ENCODE measurements around the gene ZNF618.

ZNF618 gene

GRCh38 chr9:114006931-114007691 is 131.0 kb downstream of the ZNF618 start:
- H3K4me3 ChIP-seq (ENCODE audit: low read length), result no peak overlapping the region
- no peaks in the 10 kb centered on the region for H3F3A ChIP-seq (ENCODE audit: control insufficient read depth, insufficient read depth)
- no peaks in the 10 kb centered on the region for H3K36me3 ChIP-seq (ENCODE audit: control insufficient read depth, low read length)
- H3K9me2 ChIP-seq (replicated peaks; ENCODE audit: control insufficient read depth, low read length), result no peaks in the 10 kb centered on the region
- no peak for TF ChIP-seq EZH2phosphoT487 (IDR thresholded peaks at IDR 0.05; ENCODE audit: borderline replicate concordance, low read length)
- no peak for TF ChIP-seq CTCF (IDR thresholded peaks at IDR 0.05; ENCODE audit: low read depth, low read length, poor library complexity, severe bottlenecking)
- H4K20me1 ChIP-seq (ENCODE audit: control insufficient read depth, insufficient read depth, low read depth, low read length), result no peaks in the 10 kb centered on the region
- H3K4me2 ChIP-seq (ENCODE audit: low read length), result no peak overlapping the region
- no peaks in the 10 kb centered on the region for H3K79me2 ChIP-seq (ENCODE audit: control insufficient read depth, low read length)
- H3K4me1 ChIP-seq (ENCODE audit: control insufficient read depth, low read length), result no peaks in the 10 kb centered on the region
- no peaks in the 10 kb centered on the region for H3K9me3 ChIP-seq (ENCODE audit: control insufficient read depth, insufficient read depth, low read length)
- peaks cover 3% of the 10 kb centered on the region; the same call in 1 of the 2 replicates for H3K27me3 ChIP-seq (ENCODE audit: control insufficient read depth, low read length)
- H3K27ac ChIP-seq (ENCODE audit: low read depth, low read length), result no peak overlapping the region

- no peaks in the 10 kb centered on the region for H3K9me2 ChIP-seq (replicated peaks; ENCODE audit: control insufficient read depth, low read length)
Measured at GRCh38 chr9:114007991-114008666, 132.0 kb downstream of the ZNF618 start.

GRCh38 chr9:114008667-114009410 is 132.7 kb downstream of the ZNF618 start:
- Histone ChIP-seq H3F3A (ENCODE audit: control insufficient read depth, insufficient read depth) (no peaks in the 10 kb centered on the region), H3K27ac (ENCODE audit: low read depth, low read length) (no peak overlapping the region), H3K4me1 (ENCODE audit: control insufficient read depth, low read length) (no peaks in the 10 kb centered on the region), H4K20me1 (ENCODE audit: control insufficient read depth, insufficient read depth, low read depth, low read length) (no peaks in the 10 kb centered on the region), H3K4me3 (ENCODE audit: low read length) (no peak overlapping the region), H3K4me2 (ENCODE audit: low read length) (no peak overlapping the region), H3K36me3 (ENCODE audit: control insufficient read depth, low read length) (no peaks in the 10 kb centered on the region), H3K27me3 (ENCODE audit: control insufficient read depth, low read length) (peaks cover 3% of the 10 kb centered on the region; the same call in 1 of the 2 replicates), H3K9me3 (ENCODE audit: control insufficient read depth, insufficient read depth, low read length) (no peaks in the 10 kb centered on the region), H3K79me2 (ENCODE audit: control insufficient read depth, low read length) (no peaks in the 10 kb centered on the region), H3K9me2 (replicated peaks; ENCODE audit: control insufficient read depth, low read length) (no peaks in the 10 kb centered on the region)
- TF ChIP-seq CTCF (IDR thresholded peaks at IDR 0.05; ENCODE audit: low read depth, low read length, poor library complexity, severe bottlenecking), result no peak
- no peak for TF ChIP-seq EZH2phosphoT487 (IDR thresholded peaks at IDR 0.05; ENCODE audit: borderline replicate concordance, low read length)

More at GRCh38 chr9:114007991-114008666, 132.0 kb downstream of the ZNF618 start:
- Histone ChIP-seq H4K20me1 (ENCODE audit: control insufficient read depth, insufficient read depth, low read depth, low read length) (no peaks in the 10 kb centered on the region), H3K27ac (ENCODE audit: low read depth, low read length) (no peak overlapping the region), H3K4me1 (ENCODE audit: control insufficient read depth, low read length) (no peaks in the 10 kb centered on the region), H3K36me3 (ENCODE audit: control insufficient read depth, low read length) (no peaks in the 10 kb centered on the region), H3K79me2 (ENCODE audit: control insufficient read depth, low read length) (no peaks in the 10 kb centered on the region), H3K4me3 (ENCODE audit: low read length) (no peak overlapping the region), H3K9me3 (ENCODE audit: control insufficient read depth, insufficient read depth, low read length) (no peaks in the 10 kb centered on the region), H3K4me2 (ENCODE audit: low read length) (no peak overlapping the region), H3F3A (ENCODE audit: control insufficient read depth, insufficient read depth) (no peaks in the 10 kb centered on the region), H3K27me3 (ENCODE audit: control insufficient read depth, low read length) (peaks cover 3% of the 10 kb centered on the region; the same call in 1 of the 2 replicates)
- TF ChIP-seq EZH2phosphoT487 (IDR thresholded peaks at IDR 0.05; ENCODE audit: borderline replicate concordance, low read length) (no peak), CTCF (IDR thresholded peaks at IDR 0.05; ENCODE audit: low read depth, low read length, poor library complexity, severe bottlenecking) (no peak)
